Neutrophil (primary cell): Measurements from ENCODE around the gene TMEM170A.
A peak's percentile ranks its signal among the peaks of the same experiment; 100 is the strongest.
"Not testable (repeated sequence)": the region's sequence is repeated elsewhere in the genome, so short reads cannot be mapped to it uniquely, and the experiment has no call there.

Source experiments
- H3K27ac ChIP-seq: fragments of 200-600 bp; sonication (generic); 2 replicates; pipeline ENCODE4 v1.5.1; 2016; ENCODE audit warnings: mild to moderate bottlenecking, moderate library complexity
- H3K27me3 ChIP-seq: fragments of 200-600 bp; sonication (generic); 2 replicates; pipeline ENCODE4 v1.6.0; 2016; ENCODE audit warnings: mild to moderate bottlenecking
- H3K36me3 ChIP-seq: fragments of 200-600 bp; sonication (generic); 2 replicates; pipeline ENCODE4 v1.5.1; 2017
- H3K4me1 ChIP-seq, 2 experiments: fragments of 200-600 bp in 1 of 2; sonication (generic) in 1 of 2; 1 replicate in 1 of 2; 2 replicates in 1 of 2; pipeline versions ENCODE4 v1.5.1 to v1.6.1; 2013 to 2016; ENCODE audit warnings: low read depth in 1 of 2, low read length in 1 of 2, mild to moderate bottlenecking in 1 of 2, moderate library complexity in 1 of 2; ENCODE audit not compliant: control insufficient read depth in 1 of 2, insufficient read depth in 1 of 2
- H3K4me3 ChIP-seq, 2 experiments: fragments of 200-600 bp in 1 of 2; sonication (generic) in 1 of 2; 1 replicate in 1 of 2; 2 replicates in 1 of 2; pipeline ENCODE4 v1.5.1; 2013 to 2016; ENCODE audit warnings: low read depth in 1 of 2, low read length in 1 of 2, mild to moderate bottlenecking in 1 of 2, moderate library complexity in 1 of 2
- H3K9me3 ChIP-seq: fragments of 200-600 bp; sonication (generic); 2 replicates; pipeline ENCODE4 v1.5.1; 2016
- CTCF ChIP-seq: fragments of 200-600 bp; sonication (generic); IDR thresholded peaks from 2 replicates; pipeline ENCODE4 v1.5.1; 2016; ENCODE audit warnings: antibody characterized with exemption

TMEM170A gene

GRCh38 chr16:75432828-75433731 lies 31.4 kb downstream of the TMEM170A start, which contains the start of gene CFDP1:
Gene CFDP1, minus strand, starts transcription at chr16:75433503. Its CDS starts 151 bp downstream, at chr16:75433352.
- H3K4me3 ChIP-seq = peak within 1 kb of the TSS; percentile 83 to 84
- no peaks in the 10 kb centered on the region for H3K27me3 ChIP-seq
- H3K4me1 ChIP-seq = peaks cover 16 to 18% of the 10 kb centered on the region in 2 experiments
- no peaks in the 10 kb centered on the region for H3K36me3 ChIP-seq
- no peaks in the 10 kb centered on the region for H3K9me3 ChIP-seq
- peak within 1 kb of the TSS; percentile 83 for H3K27ac ChIP-seq
- TF ChIP-seq CTCF = peak; percentile 40

GRCh38 chr16:75429621-75430403 lies 34.7 kb downstream of the TMEM170A start:
- Histone ChIP-seq H3K27me3 (no peaks in the 10 kb centered on the region), H3K36me3 (no peaks in the 10 kb centered on the region), H3K4me3 (no peak overlapping the region), H3K27ac (no peak overlapping the region), H3K9me3 (no peaks in the 10 kb centered on the region), H3K4me1 (peaks cover 15% of the 10 kb centered on the region in 2 experiments)
- TF ChIP-seq CTCF = no peak

- not testable (repeated sequence) for H3K4me3 ChIP-seq, H3K27me3 ChIP-seq, H3K27ac ChIP-seq, H3K36me3 ChIP-seq, H3K9me3 ChIP-seq, H3K4me1 ChIP-seq
Measured at GRCh38 chr16:75426524-75426923, 38.0 kb downstream of the TMEM170A start.

GRCh38 chr16:75424105-75424762 lies 40.3 kb downstream of the TMEM170A start:
- not testable (repeated sequence) for H3K9me3 ChIP-seq, H3K36me3 ChIP-seq, H3K4me3 ChIP-seq, H3K27ac ChIP-seq, H3K27me3 ChIP-seq
- peaks cover 7 to 12% of the 10 kb centered on the region in 2 experiments for H3K4me1 ChIP-seq

GRCh38 chr16:75423723-75424104 lies 40.8 kb downstream of the TMEM170A start:
- Histone ChIP-seq H3K4me3 (no peak overlapping the region), H3K4me1 (peaks cover 7 to 12% of the 10 kb centered on the region in 2 experiments), H3K27me3 (no peaks in the 10 kb centered on the region), H3K9me3 (no peaks in the 10 kb centered on the region), H3K27ac (no peak overlapping the region), H3K36me3 (no peaks in the 10 kb centered on the region)
- TF ChIP-seq CTCF = no peak

GRCh38 chr16:75421820-75422126 lies 42.7 kb downstream of the TMEM170A start:
- no peak overlapping the region for H3K27ac ChIP-seq
- peaks cover 7 to 12% of the 10 kb centered on the region in 2 experiments for H3K4me1 ChIP-seq
- H3K9me3 ChIP-seq = no peaks in the 10 kb centered on the region
- TF ChIP-seq CTCF = no peak
- no peak overlapping the region for H3K4me3 ChIP-seq
- no peaks in the 10 kb centered on the region for H3K27me3 ChIP-seq
- H3K36me3 ChIP-seq = no peaks in the 10 kb centered on the region
